ENCODE data around the gene NHS.
A peak's percentile ranks its signal among the peaks of the same experiment; 100 is the strongest.
"Not testable (repeated sequence)": the region's sequence is repeated elsewhere in the genome, so short reads cannot be mapped to it uniquely, and the experiment has no call there.

The NHS gene

DNA sequence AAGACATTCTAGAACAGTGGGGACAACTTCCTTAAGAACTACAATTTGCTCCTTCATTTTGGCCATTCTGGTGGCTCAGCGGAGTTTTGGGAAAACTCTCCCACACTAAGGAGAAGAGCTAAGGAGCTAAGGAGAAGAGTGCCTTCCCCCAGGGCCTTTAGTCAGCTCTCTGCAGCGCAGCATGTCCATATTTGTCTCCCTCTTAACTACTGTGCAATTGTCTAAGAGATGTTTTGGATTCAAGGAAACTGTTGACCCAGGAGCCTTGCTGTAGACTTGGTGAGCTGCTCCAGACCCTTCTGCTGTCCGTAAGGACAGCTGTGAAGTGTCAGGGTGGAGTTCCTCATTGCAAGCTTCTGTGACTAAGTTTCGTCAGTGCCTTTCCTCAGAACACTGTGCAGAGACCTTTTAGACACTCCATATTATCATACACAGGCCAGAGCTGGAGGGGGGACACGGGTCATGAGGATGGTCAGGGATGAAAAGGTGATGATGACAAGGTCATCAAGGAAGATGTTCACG lies 179.0 kb downstream of the NHS start:
- DNase-seq: no peak

DNA sequence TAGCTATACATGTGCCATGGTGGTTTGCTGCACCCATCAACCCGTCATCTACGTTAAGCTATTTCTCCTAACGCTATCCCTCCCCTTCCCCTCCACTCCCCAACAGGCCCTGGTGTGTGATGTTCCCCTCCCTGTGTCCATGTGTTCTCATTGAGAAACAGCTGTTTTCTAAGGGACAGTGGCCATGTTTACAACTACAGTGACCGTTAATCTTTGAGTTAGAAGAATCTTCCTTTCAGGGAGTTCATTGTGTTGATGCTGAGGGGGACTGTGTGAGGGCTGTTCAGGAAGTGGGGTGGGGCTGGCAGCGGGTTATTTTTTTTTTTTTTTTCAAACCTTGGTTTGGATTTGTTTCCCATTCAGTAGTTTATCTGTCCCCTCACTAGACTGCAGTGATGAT lies 179.9 kb downstream of the NHS start:
- no peak for DNase-seq

DNA sequence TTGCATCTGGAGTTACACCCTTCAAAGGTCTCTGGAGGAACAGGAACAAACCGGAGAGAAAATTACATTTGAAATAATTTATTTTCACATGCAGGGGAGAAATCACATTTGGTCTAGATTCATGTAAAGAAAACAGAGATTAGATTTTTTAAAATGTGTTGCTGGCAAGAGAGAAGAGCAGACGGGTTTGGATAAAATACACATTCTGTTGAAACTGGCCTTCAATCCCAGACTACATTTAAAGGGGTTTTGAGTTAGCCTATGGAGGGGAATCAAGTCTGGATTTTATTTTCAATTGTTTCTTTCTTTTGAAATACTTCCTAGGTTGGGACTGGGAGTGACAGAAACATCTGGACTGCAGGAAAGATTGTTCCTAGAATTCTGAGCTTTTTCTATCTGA lies 180.8 kb downstream of the NHS start:
- no peak for DNase-seq

DNA sequence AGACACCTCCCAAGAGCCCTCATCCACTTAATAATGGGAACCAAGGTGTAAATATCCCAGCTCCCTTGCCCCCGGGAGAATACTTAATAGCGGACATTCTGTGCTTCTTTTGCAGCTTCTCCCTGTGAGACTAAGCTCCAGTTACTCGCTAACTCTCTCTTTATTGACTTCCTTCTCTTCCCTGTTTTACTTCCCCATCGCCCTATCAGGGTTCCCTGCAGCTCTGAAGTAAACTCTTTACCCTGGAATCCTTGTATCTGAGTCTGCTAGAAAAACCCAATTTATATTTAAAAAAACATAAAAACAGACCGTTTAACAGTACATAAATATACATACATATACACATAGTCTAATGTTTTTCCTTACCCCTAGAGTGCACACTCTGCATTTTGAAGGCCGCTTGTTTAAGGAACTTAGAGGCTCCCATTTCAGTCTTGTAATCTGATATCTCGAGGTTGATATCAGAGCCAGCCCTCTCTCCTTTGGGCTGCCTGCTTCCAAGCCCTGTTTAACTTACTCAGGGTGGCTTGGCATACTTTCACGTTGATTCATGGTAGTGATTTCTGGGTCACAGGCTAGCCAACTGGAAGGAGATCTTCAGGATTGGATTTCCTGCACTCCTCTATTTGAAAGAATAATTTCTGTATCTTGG lies 184.9 kb downstream of the NHS start:
- DNase-seq: no peak

DNA sequence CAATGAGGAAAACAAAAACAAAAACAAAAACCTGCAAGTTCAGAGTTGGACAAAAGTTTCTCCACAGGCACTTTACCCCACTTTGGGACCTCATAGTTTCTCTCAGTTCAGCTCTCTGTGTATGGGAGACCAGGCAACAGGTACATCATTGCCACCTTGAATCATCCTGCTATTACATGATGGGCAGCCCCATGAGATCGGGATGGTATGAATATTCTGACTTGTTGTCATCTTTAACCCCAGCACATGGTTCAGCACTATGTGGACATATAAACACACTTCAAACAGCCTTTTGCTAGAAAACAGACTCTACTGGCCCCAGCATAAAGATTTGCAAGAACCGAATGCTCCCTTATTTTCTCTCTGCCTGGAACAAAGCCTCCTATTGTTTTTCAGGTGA lies 185.4 kb downstream of the NHS start:
- no peak for DNase-seq

DNA sequence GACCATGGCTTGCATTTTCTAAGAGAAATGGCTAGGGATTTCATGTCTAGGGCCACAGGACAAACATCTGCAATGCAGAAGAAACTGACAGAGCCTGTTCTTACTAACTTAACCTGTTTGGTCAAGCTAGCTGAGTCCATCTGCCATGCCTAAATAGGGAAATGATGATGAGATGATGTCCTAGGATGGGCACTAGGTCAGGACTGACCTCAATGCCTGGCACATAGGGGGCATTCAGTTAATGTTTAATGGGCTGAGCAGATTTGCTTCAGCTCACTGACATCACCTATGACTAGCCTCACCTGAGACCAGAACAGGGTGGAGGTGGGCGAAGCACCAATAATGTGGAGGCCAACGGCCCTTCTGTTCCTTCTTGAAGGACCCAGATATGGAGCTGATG lies 188.1 kb downstream of the NHS start:
- DNase-seq: no peak

DNA sequence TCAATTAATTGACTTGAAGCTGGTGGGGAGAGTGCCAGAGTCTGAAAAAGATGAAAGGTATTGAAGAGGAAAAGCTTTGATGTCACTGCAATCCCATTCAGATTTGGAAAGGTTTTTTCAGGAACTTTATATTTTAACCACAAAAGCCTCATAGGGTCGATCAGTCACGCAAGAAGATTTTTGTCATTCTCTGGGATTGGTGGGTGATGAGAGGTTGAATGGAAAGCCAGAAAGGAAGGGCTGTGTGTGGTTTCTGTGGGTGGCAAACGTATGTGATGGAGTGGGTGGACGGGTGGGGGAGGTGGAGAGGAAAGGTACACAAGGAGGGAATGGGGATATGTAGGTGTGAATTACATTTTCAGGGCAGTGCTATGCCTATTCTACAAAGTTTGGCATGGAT lies 188.5 kb downstream of the NHS start:
- no peak for DNase-seq

DNA sequence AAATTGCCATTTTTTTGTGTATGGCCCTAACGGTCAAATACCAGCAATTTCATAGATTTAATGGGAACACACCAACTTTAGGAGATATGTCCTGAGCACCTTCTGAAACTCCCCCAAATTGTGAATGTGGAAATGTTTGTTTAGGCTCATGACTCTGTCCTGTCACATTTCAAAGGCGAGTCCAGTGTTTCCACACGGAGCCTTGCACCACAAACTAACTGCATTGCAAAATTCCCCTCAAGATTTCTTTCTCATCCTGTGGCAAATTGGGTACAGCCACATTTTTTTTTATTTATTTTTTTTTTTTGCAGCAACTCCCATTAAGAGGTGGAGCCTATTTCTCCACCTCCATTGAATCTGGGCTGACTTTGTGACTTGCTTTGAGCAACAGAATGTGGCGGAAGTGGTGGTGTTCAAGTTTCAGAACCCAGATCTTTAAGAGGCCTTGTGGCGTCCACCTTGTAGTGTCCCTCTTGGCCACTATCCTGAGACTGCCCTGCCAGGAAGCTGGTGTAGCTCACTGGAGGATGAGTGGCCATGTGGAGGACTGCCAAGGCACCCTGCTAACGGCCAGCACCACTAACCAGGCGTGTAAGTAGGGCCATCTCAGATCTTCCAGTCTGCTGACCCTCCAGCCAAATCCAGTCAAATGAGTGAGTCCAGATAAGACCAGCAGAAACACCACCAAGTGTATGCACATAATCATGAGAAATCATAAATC lies 189.8 kb downstream of the NHS start:
- no peak for DNase-seq

DNA sequence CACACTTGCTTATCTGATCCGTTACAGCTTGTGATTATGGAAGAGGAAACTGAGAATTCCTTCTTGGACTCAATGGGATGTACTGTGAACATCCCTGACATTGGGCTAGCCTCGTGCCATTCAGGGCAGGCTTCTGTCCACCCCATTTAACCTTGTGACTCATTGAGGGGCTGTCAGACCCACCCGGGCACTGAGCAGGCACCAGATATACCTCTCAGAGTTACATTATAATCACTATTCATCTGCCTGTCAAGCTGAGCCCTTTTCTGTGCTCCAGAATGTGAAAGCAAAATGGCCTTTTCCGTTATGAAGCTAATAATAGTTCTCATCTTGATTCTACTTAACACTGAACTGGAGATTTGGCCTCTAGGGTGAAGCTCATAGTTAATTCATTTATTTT lies 191.7 kb downstream of the NHS start:
- no peak for DNase-seq

DNA sequence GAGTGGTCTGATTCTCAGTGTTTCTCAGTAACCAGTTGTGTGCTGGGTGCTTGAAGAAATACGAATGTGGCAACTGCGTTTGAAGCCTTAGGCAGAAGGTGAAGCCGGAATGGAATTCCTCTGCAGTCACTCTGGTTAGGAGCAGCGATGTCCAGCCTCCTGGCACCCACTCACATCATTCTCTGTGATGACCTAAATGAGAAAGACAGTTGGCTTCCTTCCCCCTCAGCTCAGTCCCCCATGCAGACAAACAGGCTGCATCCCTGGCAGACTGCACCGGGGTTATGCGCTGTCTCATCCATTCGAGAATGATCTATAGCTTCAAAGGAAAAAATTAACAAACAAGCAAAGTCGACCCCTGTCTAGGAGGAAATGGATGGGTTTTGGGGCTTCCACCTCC lies 192.2 kb downstream of the NHS start:
- no peak for DNase-seq

DNA sequence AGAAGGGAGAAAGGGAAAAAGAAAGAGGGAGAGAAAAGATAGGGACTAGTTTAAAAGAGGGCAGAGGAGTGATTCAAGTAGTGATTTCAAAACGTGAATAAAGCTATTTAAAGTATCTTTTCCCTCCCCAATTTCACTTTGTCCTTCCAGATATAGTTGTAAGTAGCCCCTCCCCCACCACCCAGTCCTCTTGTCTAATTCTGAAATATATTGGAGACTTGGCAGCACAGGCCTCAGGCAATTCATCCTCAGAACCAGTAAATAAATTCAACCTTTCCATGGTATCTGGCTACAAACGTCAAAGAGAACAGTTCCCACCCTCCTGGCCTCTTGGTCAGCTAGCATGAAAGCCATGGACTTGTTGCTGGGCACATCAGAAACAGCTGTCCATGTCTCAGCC lies 192.8 kb downstream of the NHS start:
- no peak for DNase-seq

DNA sequence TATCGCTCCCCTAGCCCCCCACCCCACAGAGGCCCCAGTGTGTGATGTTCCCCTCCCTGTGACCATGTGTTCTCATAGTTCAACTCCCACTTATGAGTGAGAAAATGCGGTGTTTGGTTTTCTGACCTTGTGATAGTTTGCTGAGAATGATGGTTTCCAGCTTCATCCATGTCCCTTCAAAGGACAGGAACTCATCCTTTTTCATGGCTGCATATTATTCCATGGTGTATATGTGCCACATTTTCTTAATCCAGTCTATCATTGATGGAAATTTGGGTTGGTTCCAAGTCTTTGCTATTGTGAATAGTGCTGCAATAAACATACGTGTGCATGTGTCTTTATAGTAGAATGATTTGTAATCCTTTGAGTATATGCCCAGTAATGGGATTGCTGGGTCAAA lies 193.8 kb downstream of the NHS start:
- DNase-seq: not testable (repeated sequence)

DNA sequence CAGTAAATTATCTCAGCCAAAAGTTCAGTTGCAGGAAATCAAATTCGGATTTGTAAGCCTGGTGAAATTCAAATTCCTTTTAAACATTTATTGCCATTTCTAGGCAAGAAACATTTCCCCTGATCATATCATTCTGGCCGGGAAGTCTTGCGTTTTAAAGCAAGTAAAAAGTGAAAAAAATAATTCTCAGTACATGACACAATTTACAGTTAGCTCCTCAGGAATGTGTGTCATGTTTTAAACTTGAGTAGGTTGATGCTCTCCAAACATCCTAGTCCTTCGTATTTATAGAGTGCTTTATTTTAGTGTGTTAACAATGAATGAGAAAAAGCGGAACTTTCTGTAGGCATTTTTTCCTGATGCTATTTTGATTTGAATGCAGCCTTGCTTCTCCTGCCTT lies 204.0 kb downstream of the NHS start:
- no peak for DNase-seq

DNA sequence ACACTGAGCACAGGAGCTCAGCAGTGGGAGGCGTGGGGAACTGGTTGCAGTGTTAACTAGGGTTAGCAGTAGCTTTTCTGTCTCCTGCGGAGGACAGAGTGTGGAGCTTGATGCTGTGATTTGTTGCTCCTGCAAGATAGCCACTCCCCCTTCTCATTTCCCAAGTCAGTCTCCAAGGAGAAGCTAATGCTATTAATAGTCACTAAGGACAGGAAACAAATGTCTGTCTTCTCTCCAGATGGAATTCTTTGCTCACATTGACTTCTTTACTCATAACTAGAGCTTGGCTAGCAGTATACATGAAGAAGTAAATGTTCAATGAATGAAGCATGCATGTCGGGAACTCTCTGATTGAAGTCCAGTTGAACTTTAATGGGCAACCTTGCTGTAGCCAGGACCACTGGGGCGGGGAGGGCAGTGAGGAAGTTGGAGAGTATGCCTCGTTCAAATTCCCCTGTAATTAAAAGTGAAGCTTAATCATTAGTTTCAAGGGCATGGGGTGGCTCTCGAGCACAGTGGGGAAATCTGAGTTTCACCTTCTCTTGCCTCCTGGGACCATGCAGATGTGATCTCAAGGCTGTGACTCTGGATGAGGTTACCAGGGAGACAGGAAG lies 205.6 kb downstream of the NHS start:
- DNase-seq: no peak

DNA sequence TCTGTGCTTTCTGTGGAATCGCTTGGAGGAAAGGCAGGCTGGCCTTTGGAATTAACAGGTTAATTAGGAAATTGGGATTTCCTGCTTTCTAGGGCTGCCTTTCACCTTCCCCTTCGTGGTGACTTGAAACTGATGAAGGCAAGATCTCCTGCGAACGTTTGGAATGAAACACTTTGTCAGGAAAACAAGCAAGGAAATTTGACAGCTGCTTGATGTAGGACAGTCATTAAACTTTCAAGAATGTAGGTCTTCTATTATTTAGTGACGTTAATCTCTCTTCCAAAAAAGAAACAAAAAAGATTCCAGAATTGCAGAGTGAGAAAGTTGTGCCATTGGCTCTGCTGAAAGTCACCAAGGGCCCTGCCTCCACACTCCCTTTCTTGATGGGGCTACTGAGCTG lies 206.6 kb downstream of the NHS start:
- DNase-seq: no peak

DNA sequence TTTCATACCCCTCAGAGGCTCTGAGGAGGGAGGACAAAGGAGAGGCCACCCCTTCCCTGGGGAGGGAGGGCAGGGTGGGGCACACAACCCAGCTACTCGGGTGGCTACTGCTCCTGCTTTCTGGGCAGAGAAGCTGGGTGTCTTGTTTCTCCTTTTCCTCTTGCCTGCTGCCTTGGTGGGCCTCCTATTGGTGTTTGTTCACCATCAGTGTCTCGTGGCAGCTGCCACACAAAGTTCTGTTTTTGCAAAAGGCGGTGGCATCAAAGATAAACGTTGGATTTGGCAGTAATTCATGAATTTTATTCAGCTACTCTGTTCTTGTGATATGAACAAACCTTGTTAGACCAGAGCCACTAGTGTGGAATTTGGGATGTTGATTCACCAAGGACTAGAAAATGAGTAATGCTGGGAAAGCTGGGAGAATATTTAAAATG lies 209.3 kb downstream of the NHS start:
- no peak for DNase-seq

DNA sequence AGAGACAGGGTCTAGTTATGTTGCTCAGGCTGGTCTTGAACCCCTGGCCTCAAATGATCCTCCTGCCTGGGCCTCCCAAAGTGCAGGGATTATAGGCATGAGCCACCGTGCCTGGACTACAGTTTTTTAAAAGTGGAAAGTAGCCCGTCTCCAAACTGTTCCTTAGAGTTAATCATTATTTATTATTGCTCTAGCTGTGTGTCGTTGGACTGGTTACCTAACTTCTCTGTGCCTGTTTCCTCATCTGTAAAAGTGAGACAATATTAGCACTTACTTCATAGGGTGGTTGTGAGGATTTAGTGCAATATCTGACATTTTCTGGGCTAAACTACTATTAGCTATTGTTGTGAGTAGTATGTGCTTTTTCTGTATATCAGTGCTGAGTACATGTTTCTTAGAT lies 210.0 kb downstream of the NHS start:
- DNase-seq: no peak

DNA sequence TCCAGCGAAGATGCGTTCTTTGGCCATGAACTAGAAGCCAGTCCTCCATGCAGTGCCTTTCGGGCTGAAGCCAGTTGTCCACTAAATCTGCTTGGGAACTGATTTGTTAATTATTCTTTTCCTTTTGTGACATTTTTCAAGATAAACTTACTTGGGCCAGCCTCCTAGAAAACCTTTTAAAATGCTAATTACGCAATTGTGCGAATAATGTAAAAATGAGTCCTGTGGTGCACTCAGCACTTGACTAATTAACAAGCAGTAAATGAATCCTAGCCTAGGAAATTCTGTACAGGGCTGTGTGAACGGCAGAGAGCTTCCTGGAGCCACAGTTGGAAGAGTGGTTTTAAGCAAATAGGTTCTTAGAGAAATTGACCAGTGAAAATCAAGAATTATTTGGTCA lies 212.4 kb downstream of the NHS start:
- DNase-seq: no peak

DNA sequence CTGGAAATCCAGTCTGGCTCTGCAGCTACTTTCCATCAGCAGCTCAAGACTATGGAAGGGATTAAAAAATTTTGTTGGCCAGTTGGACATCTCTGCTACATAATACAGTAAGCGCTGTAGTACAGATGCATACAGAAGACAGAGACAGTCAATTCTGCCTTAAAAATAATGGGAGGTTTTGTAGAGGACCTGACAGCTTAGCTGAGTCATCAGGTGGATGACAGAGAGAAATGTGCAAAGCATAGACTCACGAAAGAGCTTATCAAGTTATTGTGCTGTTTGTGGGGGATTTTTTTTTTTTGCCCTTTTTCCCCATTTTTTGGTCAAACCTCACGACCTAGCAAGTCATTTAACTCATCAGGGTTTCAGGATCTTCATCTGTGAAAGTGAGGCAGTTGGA lies 213.3 kb downstream of the NHS start:
- no peak for DNase-seq

DNA sequence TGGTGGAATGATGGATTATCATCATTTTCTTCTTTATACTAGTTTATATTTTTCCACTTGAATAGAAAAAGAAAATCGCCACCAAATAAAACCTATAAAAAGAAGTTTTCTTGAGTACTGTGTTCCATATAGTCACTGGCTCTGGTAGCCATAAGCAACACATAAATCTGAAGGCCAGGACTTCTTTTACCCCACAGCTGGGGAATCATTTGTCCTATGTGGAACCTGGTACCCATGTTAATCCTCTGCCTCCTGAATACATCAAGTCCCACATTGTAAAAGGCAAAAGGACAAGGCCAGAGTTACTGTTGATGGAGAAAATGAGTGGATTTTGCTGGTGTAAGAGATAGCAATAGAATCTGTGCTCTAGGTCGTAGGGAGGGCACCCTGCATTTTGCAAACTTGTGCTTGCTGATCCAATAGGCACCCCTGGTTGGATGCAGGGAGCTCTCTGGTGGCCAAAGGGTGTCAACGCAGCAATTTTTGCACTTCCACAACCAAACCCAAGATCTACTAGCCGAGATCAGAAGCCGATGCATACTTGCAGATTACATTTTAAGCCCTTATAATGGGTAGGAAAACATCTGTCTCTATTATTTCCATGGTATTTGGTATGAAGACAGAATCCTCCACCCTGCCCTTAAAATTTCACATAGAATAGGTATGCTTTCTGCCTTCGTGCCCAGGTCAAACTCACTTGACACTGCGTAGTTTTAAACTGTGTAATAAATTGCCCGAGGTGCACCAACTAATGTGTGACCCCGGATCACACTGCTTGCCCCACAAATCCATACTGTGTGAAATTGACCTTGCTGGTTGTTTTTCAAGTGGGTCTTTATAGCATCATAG lies 216.1 kb downstream of the NHS start:
- peak in 1 of 5 donors; percentile 58 for DNase-seq

DNA sequence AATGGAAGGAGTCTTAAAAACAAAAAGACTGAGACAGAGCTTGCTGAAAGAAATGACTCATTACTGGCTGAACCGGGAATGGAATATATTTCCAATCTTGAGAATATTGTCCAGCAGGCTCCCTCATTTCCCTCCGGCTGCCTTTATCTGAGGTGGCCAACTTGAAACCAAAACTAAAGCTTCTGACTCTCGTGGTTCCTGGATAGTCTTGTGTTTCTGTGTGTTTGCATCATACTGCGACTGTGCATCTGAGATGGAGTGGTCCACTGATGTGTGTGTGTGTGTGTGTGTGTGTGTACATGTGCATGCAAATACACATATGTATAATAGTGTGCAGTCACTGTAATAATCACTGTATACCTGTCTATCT lies 216.7 kb downstream of the NHS start:
- DNase-seq: peak in 1 of 5 donors; percentile 59

DNA sequence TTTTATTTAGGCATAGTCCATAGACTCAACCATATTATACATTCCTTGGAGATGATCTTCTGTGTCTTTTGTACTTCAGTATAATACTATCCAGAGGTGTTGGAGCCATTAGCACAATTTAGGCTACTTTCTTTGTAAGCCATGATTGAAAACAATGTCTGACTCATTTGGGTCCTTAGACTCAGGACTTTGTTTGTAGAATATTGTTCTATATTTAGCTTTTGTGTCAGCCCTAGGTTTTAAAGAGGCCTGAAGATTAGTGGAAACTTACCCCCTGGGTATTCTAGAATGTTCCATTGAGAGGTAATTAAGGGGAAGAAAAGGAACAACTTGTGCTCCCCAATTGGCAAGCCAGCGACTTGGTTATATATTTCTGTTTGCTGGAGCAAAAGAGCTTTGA lies 217.1 kb downstream of the NHS start:
- no peak for DNase-seq

DNA sequence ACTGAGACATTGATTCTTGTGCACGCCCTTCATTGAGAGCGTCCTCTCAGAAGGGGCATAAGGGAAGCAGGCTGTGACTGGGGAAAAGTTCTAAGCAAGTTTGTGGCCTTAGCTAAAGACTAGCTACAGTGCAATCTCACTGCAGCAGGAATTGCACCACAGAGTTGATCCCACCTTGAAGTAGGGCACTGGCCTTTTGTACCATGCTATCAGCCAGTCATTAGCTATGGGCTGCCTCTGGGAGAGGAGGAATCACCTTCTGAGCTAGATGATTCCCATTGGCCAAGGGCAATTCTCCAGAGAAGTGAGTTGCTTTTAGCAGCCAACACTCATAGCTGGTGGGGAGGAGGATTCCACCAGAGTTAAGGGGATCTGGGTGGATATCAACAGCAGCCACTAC lies 219.7 kb downstream of the NHS start:
- no peak for DNase-seq

Measured in T-helper 1 cell (primary cell).